HepG2 (cell line): ENCODE measurements around the gene PAFAH1B1. TPM values are rescaled to one million over a fixed set of nuclear protein-coding genes. Genes with fewer than 3 reads are reported as not detected.

ENCODE experiments used
- AGO1 ChIP-seq: fragments of 200-400 bp; formaldehyde crosslinking; IDR thresholded peaks from 2 replicates; pipeline ENCODE4 v1.6.1; 2017; ENCODE audit warnings: mild to moderate bottlenecking, low read depth, low read length, moderate library complexity; ENCODE audit not compliant: poor library complexity, severe bottlenecking
- AGO2 ChIP-seq: fragments of 200-400 bp; formaldehyde crosslinking; optimal IDR thresholded peaks from 2 replicates; pipeline ENCODE3; 2017; ENCODE audit warnings: mild to moderate bottlenecking, low read depth, low read length, moderate library complexity
- FOXJ3 ChIP-seq: sonication (generic); formaldehyde crosslinking; IDR thresholded peaks from 2 replicates; pipeline ENCODE4 v1.4.0; 2020; ENCODE audit warnings: missing genetic modification reagents, mild to moderate bottlenecking, borderline replicate concordance
- FOXO4 ChIP-seq: sonication (generic); formaldehyde crosslinking; conservative IDR thresholded peaks from 2 replicates; pipeline ENCODE4 v1.8.1; 2023; ENCODE audit warnings: missing genetic modification reagents
- HOXA7 ChIP-seq: sonication (generic); formaldehyde crosslinking; IDR thresholded peaks from 2 replicates; pipeline ENCODE4 v1.8.1; 2022; ENCODE audit warnings: mild to moderate bottlenecking, missing genetic modification reagents, moderate library complexity
- KAT8 ChIP-seq: IDR thresholded peaks from 2 replicates; pipeline ENCODE4 v1.6.1; 2016; ENCODE audit warnings: missing genetic modification reagents, missing compliant biosample characterization
- MLLT10 ChIP-seq: sonication (generic); formaldehyde crosslinking; IDR thresholded peaks from 2 replicates; pipeline ENCODE4 v1.4.0; 2020; ENCODE audit warnings: missing genetic modification reagents
- SKI ChIP-seq: fragments of 450-650 bp; IDR thresholded peaks from one replicate; pipeline ENCODE4 v1.6.1; 2018; ENCODE audit warnings: mild to moderate bottlenecking; ENCODE audit not compliant: partially characterized antibody
- SNAPC4 ChIP-seq: sonication (generic); formaldehyde crosslinking; IDR thresholded peaks from 2 replicates; pipeline ENCODE4 v1.4.0; 2020; ENCODE audit warnings: mild to moderate bottlenecking, missing genetic modification reagents
- SP1 ChIP-seq, 2 experiments: fragments of 450-650 bp in 1 of 2; sonication (generic) in 1 of 2; formaldehyde crosslinking in 1 of 2; IDR thresholded peaks; 2 replicates each; pipeline versions ENCODE4 v1.4.0 to v1.6.1; 2016 to 2020; ENCODE audit warnings: missing genetic modification reagents in 1 of 2
- ZBTB33 ChIP-seq: sonication (generic); formaldehyde crosslinking; IDR thresholded peaks from 2 replicates; pipeline ENCODE4 v1.4.0; 2020; ENCODE audit warnings: missing genetic modification reagents
- ZHX1 ChIP-seq: sonication (generic); formaldehyde crosslinking; IDR thresholded peaks from 2 replicates; pipeline ENCODE4 v1.8.1; 2022; ENCODE audit warnings: low read depth, mild to moderate bottlenecking, missing genetic modification reagents
- ZNF878 ChIP-seq: sonication (generic); formaldehyde crosslinking; IDR thresholded peaks from 2 replicates; pipeline ENCODE4 v1.8.1; 2023; ENCODE audit warnings: mild to moderate bottlenecking, missing genetic modification reagents, moderate library complexity
- polyA plus RNA-seq, 8 experiments: library from polyadenylated mRNA; depleted of rRNA in 3 of 8; stranded (reverse) in 7 of 8; unstranded in 1 of 8; fragments of >200 nt; fragmentation: Illumina TruSeq in 4 of 8; extraction: Trizol in 4 of 8; gene quantifications; 2 replicates each; pipeline versions ENCODE4 v1.2.1 to v1.2.3, GENCODE V29; 2011 to 2016; ENCODE audit warnings: low read depth in 4 of 8, missing spikeins in 1 of 8, mixed read lengths in 1 of 8; ENCODE audit not compliant: insufficient read depth in 1 of 8
- total RNA-seq, 5 experiments: library from RNA; depleted of rRNA; stranded (reverse); fragments of >200 nt; fragmentation: Illumina TruSeq; extraction: Trizol; gene quantifications; 2 replicates each; pipeline ENCODE4 v1.2.3, GENCODE V29; 2016; ENCODE audit warnings: low read depth in 1 of 5

PAFAH1B1 gene
- total and polyA plus RNA-seq, 2 of the 13 experiments (the other 11 are each of a cell fraction or from before 2014, with no cell fraction given): 46.0 to 64.9 TPM

GRCh38 chr17:2688351-2689342, 95.2 kb downstream of the PAFAH1B1 start (continued):
- TF ChIP-seq MLLT10 (CRISPR knock-in tag) (no peak), HOXA7 (no peak), KAT8 (CRISPR knock-in tag) (no peak), AGO1 (peak; percentile 70), ZNF878 (0 out of 2 replicates have a peak, but pooled peaks have one; percentile 29), SKI (peak; percentile 44), SNAPC4 (CRISPR knock-in tag) (no peak), ZBTB33 (CRISPR knock-in tag) (peak; percentile 46; the same call in 1 of the 2 replicates), FOXO4 (CRISPR knock-in tag) (no peak), ZHX1 (CRISPR knock-in tag) (no peak), FOXJ3 (no peak), SP1 (IDR thresholded peaks at IDR 0.05) (no peak), SP1 (CRISPR knock-in tag; IDR thresholded peaks at IDR 0.05) (no peak), AGO2 (peak; percentile 82)
